Gastrocnemius medialis (tissue), 4 donors: ENCODE results near the gene PARD6G. TPM values are rescaled to one million over a fixed set of nuclear protein-coding genes. Genes with fewer than 3 reads are reported as not detected.

Source experiments
- ATAC-seq, 2 donors: fragments of 150-250 bp; one replicate each; pipeline ENCODE4 v1.9.1; 2016
- DNase-seq, 2 donors: peaks; one replicate each; pipeline ENCODE4 v3.0.0-alpha.2; 2019
- H3K27ac ChIP-seq, 4 donors: fragments of 200-600 bp; sonication (generic); 1 replicate in 1 of 4; 2 replicates in 3 of 4; pipeline ENCODE4 v1.5.1; 2016 to 2018; ENCODE audit warnings: mild to moderate bottlenecking in 2 of 4, moderate library complexity in 1 of 4
- H3K27me3 ChIP-seq, 3 donors: fragments of 200-600 bp; sonication (generic) in 2 of 3; 1 replicate in 1 of 3; 2 replicates in 2 of 3; pipeline versions ENCODE4 v1.5.1 to v1.6.0; 2016 to 2019; ENCODE audit warnings: mild to moderate bottlenecking in 1 of 3, moderate library complexity in 1 of 3
- H3K36me3 ChIP-seq, 2 donors: fragments of 200-600 bp; sonication (generic) in 1 of 2; one replicate each; pipeline ENCODE4 v1.5.1; 2017 to 2018
- H3K4me1 ChIP-seq, 2 donors: fragments of 200-600 bp; sonication (generic) in 1 of 2; one replicate each; pipeline ENCODE4 v1.5.1; 2016 to 2017; ENCODE audit warnings: mild to moderate bottlenecking in 2 of 2
- H3K4me3 ChIP-seq, 4 donors: fragments of 200-600 bp; sonication (generic) in 3 of 4; 1 replicate in 1 of 4; 2 replicates in 3 of 4; pipeline ENCODE4 v1.5.1; 2016 to 2019; ENCODE audit warnings: mild to moderate bottlenecking in 2 of 4
- H3K9me3 ChIP-seq, 3 donors: fragments of 200-600 bp; sonication (generic) in 2 of 3; 1 replicate in 1 of 3; 2 replicates in 2 of 3; pipeline ENCODE4 v1.5.1; 2016 to 2019
- POLR2A ChIP-seq, 2 donors: fragments of 450-650 bp; IDR thresholded peaks; one replicate each; pipeline ENCODE4 v1.6.1; 2017; ENCODE audit warnings: antibody characterized with exemption in 2 of 2, mild to moderate bottlenecking in 2 of 2, moderate library complexity in 2 of 2
- in situ Hi-C, 4 donors: fragments of 200-750 bp; cut with MboI; loops; one replicate each; pipeline versions ENCODE4 v1.15.0 to v1.8.0; 2017; ENCODE audit warnings: low sequenced_read_pairs in 4 of 4
- intact Hi-C: fragments of 100-400 bp; cut with DNase I; formaldehyde crosslinking; loops from one replicate; pipeline ENCODE4 v1.15.1; 2023; ENCODE audit warnings: low total_unique reads
- total RNA-seq, 4 donors: library from RNA; depleted of rRNA; stranded (reverse); fragments of >200 nt; gene quantifications; one replicate each; pipeline versions ENCODE4 v1.1.0 to v1.2.3, GENCODE V29; 2016
- TF ChIP-seq, protein P1 (sequence below), 5 experiments: fragments of 450-650 bp in 3 of 5; fragments of 200-600 bp in 2 of 5; sonication (generic) in 2 of 5; IDR thresholded peaks in 4 of 5; conservative IDR thresholded peaks in 1 of 5; 1 replicate in 4 of 5; 2 replicates in 1 of 5; pipeline ENCODE4 v1.5.1; 2016 to 2019; ENCODE audit warnings: antibody characterized with exemption in 5 of 5, mild to moderate bottlenecking in 3 of 5, moderate library complexity in 3 of 5

PARD6G gene
- total RNA-seq, 4 donors from 2014 or later = 0.39 to 9.2 (median 0.48) TPM

DNA sequence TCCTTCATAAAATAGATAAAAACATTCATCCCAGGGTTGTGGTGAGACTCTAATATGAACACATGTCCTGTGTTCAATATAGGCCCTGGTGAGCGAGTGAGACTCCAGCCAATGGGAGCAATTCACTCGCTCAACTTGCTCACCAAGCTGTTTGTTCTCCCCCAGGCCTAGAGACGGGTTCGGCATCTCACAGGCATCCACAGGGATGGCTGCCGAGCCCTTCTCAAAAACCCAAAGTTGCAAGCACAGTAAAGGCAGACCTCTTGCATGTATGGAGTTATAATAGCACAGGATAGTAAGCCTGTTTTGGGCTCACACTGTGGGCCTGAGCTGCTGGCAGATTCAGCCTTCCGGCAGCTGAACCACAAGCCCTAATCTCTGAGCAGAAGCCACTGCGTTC lies 15.7 kb downstream of the PARD6G start:
- DNase-seq (no peak), ATAC-seq (no peak)
- no peaks in the 10 kb centered on the region for H3K9me3 ChIP-seq
- H3K27me3 ChIP-seq = no peaks in the 10 kb centered on the region
- no peaks in the 10 kb centered on the region for H3K4me1 ChIP-seq
- no peaks in the 10 kb centered on the region for H3K36me3 ChIP-seq
- no peak overlapping the region for H3K4me3 ChIP-seq
- in situ Hi-C loops (no loop called here), intact Hi-C loops (no loop called here)
- TF ChIP-seq, protein P1, sequence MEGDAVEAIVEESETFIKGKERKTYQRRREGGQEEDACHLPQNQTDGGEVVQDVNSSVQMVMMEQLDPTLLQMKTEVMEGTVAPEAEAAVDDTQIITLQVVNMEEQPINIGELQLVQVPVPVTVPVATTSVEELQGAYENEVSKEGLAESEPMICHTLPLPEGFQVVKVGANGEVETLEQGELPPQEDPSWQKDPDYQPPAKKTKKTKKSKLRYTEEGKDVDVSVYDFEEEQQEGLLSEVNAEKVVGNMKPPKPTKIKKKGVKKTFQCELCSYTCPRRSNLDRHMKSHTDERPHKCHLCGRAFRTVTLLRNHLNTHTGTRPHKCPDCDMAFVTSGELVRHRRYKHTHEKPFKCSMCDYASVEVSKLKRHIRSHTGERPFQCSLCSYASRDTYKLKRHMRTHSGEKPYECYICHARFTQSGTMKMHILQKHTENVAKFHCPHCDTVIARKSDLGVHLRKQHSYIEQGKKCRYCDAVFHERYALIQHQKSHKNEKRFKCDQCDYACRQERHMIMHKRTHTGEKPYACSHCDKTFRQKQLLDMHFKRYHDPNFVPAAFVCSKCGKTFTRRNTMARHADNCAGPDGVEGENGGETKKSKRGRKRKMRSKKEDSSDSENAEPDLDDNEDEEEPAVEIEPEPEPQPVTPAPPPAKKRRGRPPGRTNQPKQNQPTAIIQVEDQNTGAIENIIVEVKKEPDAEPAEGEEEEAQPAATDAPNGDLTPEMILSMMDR (IDR thresholded peaks at IDR 0.05 in 4 of 5, conservative IDR thresholded peaks at IDR 0.05 in 1 of 5) = no peak
- no peak for TF ChIP-seq POLR2A (IDR thresholded peaks at IDR 0.05)
- no peak overlapping the region for H3K27ac ChIP-seq

GRCh38 chr18:80231151-80231550 lies 16.2 kb downstream of the PARD6G start:
- Histone ChIP-seq H3K27ac (no peak overlapping the region), H3K36me3 (no peaks in the 10 kb centered on the region), H3K4me3 (no peak overlapping the region), H3K27me3 (no peaks in the 10 kb centered on the region), H3K4me1 (no peaks in the 10 kb centered on the region), H3K9me3 (no peaks in the 10 kb centered on the region)
- intact Hi-C loops = no loop called here
- DNase-seq (no peak), ATAC-seq (no peak)
- TF ChIP-seq, protein P1 (IDR thresholded peaks at IDR 0.05 in 4 of 5, conservative IDR thresholded peaks at IDR 0.05 in 1 of 5) = no peak
- no peak for TF ChIP-seq POLR2A (IDR thresholded peaks at IDR 0.05)
- in situ Hi-C loops = no loop called here

DNA sequence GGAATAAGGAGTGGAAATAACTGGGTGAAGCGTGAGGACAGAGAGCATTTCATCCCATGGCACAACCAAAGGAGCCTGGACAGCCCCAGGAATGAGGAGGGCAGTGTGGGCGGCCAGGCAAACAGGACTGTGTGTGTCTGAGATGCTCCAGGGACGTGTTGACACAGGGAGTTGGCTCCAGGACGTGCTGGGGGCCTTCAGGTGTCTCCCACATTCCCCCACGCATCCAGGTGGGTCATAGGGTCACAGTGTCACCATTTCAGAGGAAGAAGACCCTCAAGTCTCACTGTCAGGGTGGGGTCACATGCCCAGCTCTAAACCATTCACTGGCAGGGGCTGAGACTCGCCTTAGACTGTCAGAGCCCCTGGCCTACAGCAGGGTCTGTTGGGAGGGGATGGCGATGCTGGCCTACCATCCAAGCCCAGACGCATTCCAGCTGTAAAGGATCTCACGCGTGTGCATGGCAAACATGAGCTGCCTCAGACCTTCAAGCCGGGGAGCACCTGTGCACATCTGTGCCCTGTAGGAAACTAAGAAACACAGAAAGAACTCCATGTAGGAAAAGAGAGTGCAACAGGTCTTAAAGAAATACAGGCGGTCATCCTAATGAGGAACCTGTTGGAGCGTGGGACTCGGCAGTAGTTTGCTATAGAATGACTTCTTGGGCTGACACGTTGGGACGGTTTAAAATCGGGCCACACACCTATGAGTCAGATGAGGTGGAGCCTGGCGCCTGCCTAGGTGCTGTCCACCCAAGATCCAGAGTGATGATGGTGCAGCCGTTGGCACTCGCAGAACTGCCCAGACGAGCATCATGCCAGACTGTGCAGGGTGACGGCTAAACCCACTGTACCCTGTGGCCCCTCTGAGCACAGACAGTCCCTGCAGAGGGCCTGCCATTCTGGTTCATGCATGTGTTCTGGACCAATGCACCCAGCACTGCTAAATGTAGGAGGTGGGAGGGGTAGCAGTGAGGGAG lies 17.3 kb downstream of the PARD6G start:
- H3K36me3 ChIP-seq = no peaks in the 10 kb centered on the region
- in situ Hi-C loops (no loop called here), intact Hi-C loops (no loop called here)
- no peak for ATAC-seq
- TF ChIP-seq POLR2A (IDR thresholded peaks at IDR 0.05) = no peak
- TF ChIP-seq, protein P1 (IDR thresholded peaks at IDR 0.05 in 4 of 5, conservative IDR thresholded peaks at IDR 0.05 in 1 of 5) = no peak
- H3K4me1 ChIP-seq = no peaks in the 10 kb centered on the region
- H3K27ac ChIP-seq = no peak overlapping the region
- no peak overlapping the region for H3K4me3 ChIP-seq
- no peak for DNase-seq
- H3K27me3 ChIP-seq = no peaks in the 10 kb centered on the region
- no peaks in the 10 kb centered on the region for H3K9me3 ChIP-seq

- TF ChIP-seq, protein P1 (IDR thresholded peaks at IDR 0.05 in 4 of 5, conservative IDR thresholded peaks at IDR 0.05 in 1 of 5) = no peak
- no peak for TF ChIP-seq POLR2A (IDR thresholded peaks at IDR 0.05)
- in situ Hi-C loops = no loop called here
- Histone ChIP-seq H3K4me1 (no peaks in the 10 kb centered on the region), H3K9me3 (no peaks in the 10 kb centered on the region), H3K27ac (no peak overlapping the region), H3K27me3 (no peaks in the 10 kb centered on the region), H3K4me3 (no peak overlapping the region), H3K36me3 (no peaks in the 10 kb centered on the region)
- intact Hi-C loops = no loop called here
- no peak for DNase-seq
- no peak for ATAC-seq
These were observed 18.0 kb downstream of the PARD6G start for GRCh38 chr18:80229363-80229762.
